ENCODE data around the gene ANKRD13B. TPM values are rescaled to one million over a fixed set of nuclear protein-coding genes. Genes with fewer than 3 reads are reported as not detected.

The ANKRD13B gene
- polyA plus RNA-seq, 1 donor (not counting 4 experiments of a cell fraction or from before 2014, with no cell fraction given) = 3.7 TPM

GRCh38 chr17:29624586-29624985, 31.7 kb downstream of the ANKRD13B start:
- peaks cover 55% of the 10 kb centered on the region for H3K4me1 ChIP-seq (ENCODE audit: control insufficient read depth, extremely low read depth, insufficient read depth, low read length)
- no peaks in the 10 kb centered on the region for H4K20me1 ChIP-seq (ENCODE audit: control insufficient read depth, extremely low read depth, insufficient read depth, low read length)
- H3K27me3 ChIP-seq (ENCODE audit: control insufficient read depth, extremely low read depth, insufficient read depth, low read length) = no peaks in the 10 kb centered on the region
- no peaks in the 10 kb centered on the region for H3K9me1 ChIP-seq (ENCODE audit: control insufficient read depth, extremely low read depth, insufficient read depth, low read length)
- H3K9ac ChIP-seq (ENCODE audit: control insufficient read depth, extremely low read depth, insufficient read depth, low read length) = peak overlapping the region; percentile 46
- no peak for TF ChIP-seq CTCF (optimal IDR thresholded peaks at IDR 0.05 in 1 of 3, IDR thresholded peaks at IDR 0.05 in 1 of 3, conservative IDR thresholded peaks at IDR 0.05 in 1 of 3; ENCODE audit: extremely low read depth in 1 of 3, insufficient read depth in 2 of 3, low read length in 3 of 3)
- no peak for TF ChIP-seq EZH2 (IDR thresholded peaks at IDR 0.05; ENCODE audit: low read length)
- H3K4me2 ChIP-seq (ENCODE audit: control insufficient read depth, extremely low read depth, insufficient read depth, low read depth, low read length) = peak overlapping the region; percentile 79
- peak overlapping the region; percentile 96 for H3K27ac ChIP-seq (ENCODE audit: control insufficient read depth, insufficient read depth, low read length)
- H2AFZ ChIP-seq (ENCODE audit: control insufficient read depth, low read length) = peak overlapping the region; percentile 82
- FAIRE-seq = no peak
- no peak overlapping the region for H3K4me3 ChIP-seq (ENCODE audit: control insufficient read depth in 2 of 3, extremely low read depth in 1 of 3, insufficient read depth in 2 of 3, low read depth in 1 of 3, low read length in 3 of 3)
- no peaks in the 10 kb centered on the region for H3K9me3 ChIP-seq (ENCODE audit: control insufficient read depth, low read depth, low read length)
- dilution Hi-C loops (cut with MboI; ENCODE audit: extremely low pct_ligation_motif_present, low sequenced_read_pairs) = loop anchor here (10.0 kb wide), 1 partner anchor 290 kb away; no protein-coding TSS in a partner anchor
- no peak for DNase-seq (ENCODE audit: low read depth, low spot score)
- peaks cover 16% of the 10 kb centered on the region for H3K79me2 ChIP-seq (ENCODE audit: control insufficient read depth, insufficient read depth, low read length)
- H3K36me3 ChIP-seq (ENCODE audit: control insufficient read depth in 2 of 2, extremely low read depth in 1 of 2, insufficient read depth in 2 of 2, low read length in 2 of 2) = peaks cover 0 to 2% of the 10 kb centered on the region in 2 experiments

GRCh38 chr17:29625037-29625750, 32.3 kb downstream of the ANKRD13B start:
- peak overlapping the region; percentile 82 for H2AFZ ChIP-seq (ENCODE audit: control insufficient read depth, low read length)
- FAIRE-seq (peak; percentile 92), DNase-seq (ENCODE audit: low read depth, low spot score) (no peak)
- peak overlapping the region; percentile 79 for H3K4me2 ChIP-seq (ENCODE audit: control insufficient read depth, extremely low read depth, insufficient read depth, low read depth, low read length)
- peaks cover 49% of the 10 kb centered on the region for H3K4me1 ChIP-seq (ENCODE audit: control insufficient read depth, extremely low read depth, insufficient read depth, low read length)
- TF ChIP-seq CTCF (optimal IDR thresholded peaks at IDR 0.05 in 1 of 3, IDR thresholded peaks at IDR 0.05 in 1 of 3, conservative IDR thresholded peaks at IDR 0.05 in 1 of 3; ENCODE audit: extremely low read depth in 1 of 3, insufficient read depth in 2 of 3, low read length in 3 of 3) (peak in 2 of 3 experiments; percentile 10 to 40), EZH2 (IDR thresholded peaks at IDR 0.05; ENCODE audit: low read length) (no peak)
- no peaks in the 10 kb centered on the region for H3K36me3 ChIP-seq (ENCODE audit: control insufficient read depth in 2 of 2, extremely low read depth in 1 of 2, insufficient read depth in 2 of 2, low read length in 2 of 2)
- H3K27me3 ChIP-seq (ENCODE audit: control insufficient read depth, extremely low read depth, insufficient read depth, low read length) = no peaks in the 10 kb centered on the region
- dilution Hi-C loops (cut with MboI; ENCODE audit: extremely low pct_ligation_motif_present, low sequenced_read_pairs) = loop anchor here (10.0 kb wide), 1 partner anchor 290 kb away; no protein-coding TSS in a partner anchor
- no peaks in the 10 kb centered on the region for H3K9me1 ChIP-seq (ENCODE audit: control insufficient read depth, extremely low read depth, insufficient read depth, low read length)
- H3K27ac ChIP-seq (ENCODE audit: control insufficient read depth, insufficient read depth, low read length) = peak overlapping the region; percentile 96
- peak overlapping the region in 1 of 3 experiments; percentile 34 for H3K4me3 ChIP-seq (ENCODE audit: control insufficient read depth in 2 of 3, extremely low read depth in 1 of 3, insufficient read depth in 2 of 3, low read depth in 1 of 3, low read length in 3 of 3)
- peaks cover 16% of the 10 kb centered on the region for H3K79me2 ChIP-seq (ENCODE audit: control insufficient read depth, insufficient read depth, low read length)
- H3K9me3 ChIP-seq (ENCODE audit: control insufficient read depth, low read depth, low read length) = no peaks in the 10 kb centered on the region
- H4K20me1 ChIP-seq (ENCODE audit: control insufficient read depth, extremely low read depth, insufficient read depth, low read length) = no peaks in the 10 kb centered on the region
- peak overlapping the region; percentile 46 for H3K9ac ChIP-seq (ENCODE audit: control insufficient read depth, extremely low read depth, insufficient read depth, low read length)
